GM18499 (cell line): Measurements from ENCODE around the gene CCL18.
"Not testable (repeated sequence)": the region's sequence is repeated elsewhere in the genome, so short reads cannot be mapped to it uniquely, and the experiment has no call there.

Experiments used
- ATAC-seq: cut with Tn5 transposase; IDR thresholded peaks from one replicate; pipeline ENCODE4 v1.9.1; 2021; ENCODE audit warnings: moderate number of reproducible peaks; ENCODE audit not compliant: insufficient read depth, unreplicated experiment

The CCL18 gene, protein sequence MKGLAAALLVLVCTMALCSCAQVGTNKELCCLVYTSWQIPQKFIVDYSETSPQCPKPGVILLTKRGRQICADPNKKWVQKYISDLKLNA

GRCh38 chr17:36063786-36064541 is at the start of gene CCL18:
Gene CCL18, plus strand, starts transcription at chr17:36064272. Its CDS starts 71 bp downstream, at chr17:36064343.
- no peak for ATAC-seq

- ATAC-seq, result no peak
These were observed 49.1 kb upstream of the CCL18 start for GRCh38 chr17:36014946-36015345.

DNA sequence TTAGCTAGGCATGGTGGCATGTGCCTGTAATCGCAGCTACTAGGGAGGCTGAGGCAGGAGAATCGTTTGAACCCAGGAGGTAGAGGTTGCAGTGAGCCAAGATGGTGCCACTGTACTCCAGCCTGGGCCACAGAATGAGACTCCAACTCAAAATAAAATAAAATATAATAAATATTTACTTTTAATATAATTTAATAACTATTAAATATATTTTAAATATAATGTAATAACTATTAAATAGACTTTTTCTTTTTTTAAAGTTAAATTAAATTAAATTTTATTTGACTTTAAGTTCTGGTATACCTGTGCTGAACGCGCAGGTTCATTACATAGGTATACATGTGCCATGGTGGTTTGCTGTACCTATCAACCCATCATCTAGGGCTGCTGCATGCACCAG is 48.2 kb upstream of the CCL18 start:
- ATAC-seq, result not testable (repeated sequence)

DNA sequence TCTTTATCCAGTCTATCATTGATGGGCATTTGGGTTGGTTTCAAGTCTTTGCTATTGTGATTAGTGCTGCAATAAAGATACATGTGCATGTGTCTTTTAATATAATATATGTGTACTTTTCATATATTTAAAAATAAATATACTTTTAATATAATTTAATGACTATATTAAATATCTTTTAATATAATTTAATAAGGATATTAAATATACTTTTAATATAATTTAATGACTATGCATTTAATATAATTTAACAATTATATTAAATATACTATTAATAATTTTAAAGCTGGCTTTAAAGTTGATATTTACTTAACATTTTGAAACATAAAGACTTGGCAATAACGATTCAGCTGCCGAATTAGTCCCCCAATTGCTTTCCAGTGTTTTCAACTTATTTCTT is 47.5 kb upstream of the CCL18 start:
- ATAC-seq, result no peak

DNA sequence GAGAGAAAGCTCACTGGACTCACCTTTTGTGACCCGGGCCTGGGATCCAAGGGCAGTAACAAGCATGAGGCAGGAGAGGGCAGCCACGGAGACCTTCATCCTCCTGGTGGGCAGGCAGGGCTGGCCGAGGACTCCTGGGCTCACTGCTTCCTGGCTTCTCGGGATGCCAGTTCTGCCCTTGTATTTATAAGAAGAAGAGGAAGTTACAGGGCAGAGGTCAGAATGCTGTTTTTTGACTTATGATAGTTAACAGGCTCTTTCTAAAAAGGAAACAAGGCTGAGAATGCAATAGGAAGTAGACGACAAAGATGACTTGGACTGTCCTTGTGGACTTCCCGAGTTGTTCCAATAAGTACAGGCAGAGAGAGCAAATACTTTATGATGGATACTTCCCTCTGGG is 46.3 kb upstream of the CCL18 start, which contains the start of gene CCL23:
Gene CCL23, minus strand, starts transcription at position 174 of the 400 bp plus-strand sequence. Its CDS starts 75 bp downstream, at position 99.
- no peak for ATAC-seq

- ATAC-seq, result no peak
These were observed 44.6 kb upstream of the CCL18 start for GRCh38 chr17:36019423-36019822.

DNA sequence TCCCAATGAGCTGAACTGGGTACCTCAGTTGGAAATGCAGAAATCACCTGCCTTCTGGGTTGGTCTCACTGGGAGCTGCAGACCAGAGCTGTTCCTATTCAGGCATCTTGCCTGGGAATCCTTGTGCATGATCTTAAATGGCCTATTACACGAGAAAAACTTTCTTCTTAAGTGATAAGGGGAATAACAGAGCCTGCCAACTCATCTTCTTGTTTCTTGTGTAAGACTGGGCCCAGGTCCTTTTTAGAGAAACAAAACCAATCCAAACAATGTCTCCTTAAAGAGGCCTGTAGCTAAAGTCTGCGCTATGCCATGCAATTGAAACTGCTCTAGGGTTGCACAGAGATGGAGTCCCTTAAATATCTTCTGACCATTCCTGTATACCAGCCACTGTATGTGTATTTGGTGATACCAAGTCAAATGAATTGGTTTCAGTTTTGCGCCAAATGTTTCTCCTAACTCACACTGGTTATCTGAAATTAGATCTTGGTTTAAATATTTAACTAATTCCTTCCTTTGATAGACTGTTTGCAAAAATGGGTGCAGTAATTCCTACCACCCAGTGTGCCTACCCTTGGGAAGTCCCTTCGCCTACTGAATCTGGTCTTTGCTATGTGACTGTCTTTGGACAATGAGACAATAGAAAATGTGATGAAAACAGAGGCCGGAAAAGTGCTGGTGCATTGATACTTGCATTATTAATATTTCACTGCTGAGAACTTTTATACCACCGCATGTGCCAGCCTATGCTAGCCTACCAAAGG is 39.8 kb upstream of the CCL18 start:
- no peak for ATAC-seq

DNA sequence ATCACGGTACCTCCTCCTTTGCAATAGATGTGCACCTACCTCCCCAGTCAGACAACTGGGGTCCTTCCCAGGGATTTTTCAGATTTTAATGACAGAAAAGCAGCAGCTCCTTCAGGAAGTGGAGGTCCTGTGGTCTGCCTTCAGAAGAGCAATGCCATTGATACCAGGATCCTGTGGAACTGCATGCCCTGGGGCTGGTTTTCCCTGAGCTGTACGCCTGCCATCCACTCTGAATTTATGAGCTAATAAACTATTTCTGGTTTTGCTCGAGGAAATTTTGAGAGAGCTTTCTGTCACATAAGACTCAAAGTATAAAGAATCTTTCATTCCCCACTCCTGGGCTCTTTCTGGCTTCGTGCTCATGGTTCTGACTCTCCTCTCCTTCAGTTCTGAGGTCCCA is 36.3 kb upstream of the CCL18 start:
- ATAC-seq, result no peak

DNA sequence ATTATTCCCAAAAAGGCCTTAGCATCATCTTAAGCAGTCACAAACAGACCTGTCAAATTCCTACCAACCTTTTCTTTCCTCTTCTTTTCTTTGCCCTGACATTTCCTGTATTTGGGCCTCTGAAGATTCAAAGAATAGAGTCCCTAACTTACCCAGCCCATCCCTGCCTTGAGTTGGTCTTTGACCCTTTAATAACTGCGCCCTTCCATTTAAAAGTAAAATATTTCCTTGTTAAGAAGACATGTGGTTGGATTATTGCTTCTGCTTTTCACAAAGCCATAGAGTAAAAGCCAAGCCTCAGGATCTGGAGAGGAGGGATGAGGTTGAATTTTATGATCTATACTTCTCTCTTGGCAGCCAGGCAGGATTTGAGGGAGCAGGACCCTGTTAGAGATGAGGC is 33.1 kb upstream of the CCL18 start:
- ATAC-seq, result no peak

DNA sequence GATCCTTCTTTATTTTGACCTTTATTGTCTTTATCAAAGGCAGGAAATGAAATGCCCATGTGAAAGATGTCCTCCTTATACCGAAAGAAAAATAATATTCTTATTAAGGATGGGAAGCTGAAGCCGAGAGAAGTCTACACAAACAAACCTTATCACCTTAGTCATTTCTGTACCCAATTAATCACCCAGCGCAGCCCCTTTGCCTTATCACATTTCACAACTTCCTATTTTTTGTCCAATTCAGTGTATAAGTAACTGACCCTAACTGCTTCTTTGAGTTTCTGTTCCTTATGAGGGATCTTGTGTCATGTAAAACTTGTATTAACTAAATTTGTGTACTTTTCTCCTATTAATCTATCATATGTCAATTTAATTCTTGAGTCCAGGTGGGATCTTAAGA is 29.9 kb upstream of the CCL18 start:
- ATAC-seq, result no peak

GRCh38 chr17:36036235-36036634 is 27.8 kb upstream of the CCL18 start:
- ATAC-seq, result no peak

DNA sequence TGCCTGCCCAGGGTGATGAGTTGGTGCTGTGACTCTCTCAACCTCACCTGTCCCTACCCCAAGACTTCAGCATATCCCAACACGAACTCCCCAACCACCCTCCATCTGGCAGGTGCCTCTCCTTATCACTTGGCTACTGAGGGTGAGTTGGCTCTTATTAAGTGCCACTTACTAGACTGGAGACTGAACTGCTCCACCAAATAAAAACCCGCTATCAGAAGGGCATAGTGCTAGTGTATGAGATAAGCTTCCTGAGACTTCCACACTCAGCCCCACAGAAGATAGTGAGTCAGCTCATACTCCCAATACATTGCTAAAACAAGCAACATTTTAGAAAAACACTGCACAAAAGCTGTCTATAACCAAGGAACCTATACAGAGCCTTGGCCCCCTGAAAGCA is 16.0 kb upstream of the CCL18 start:
- ATAC-seq, result no peak

- ATAC-seq, result no peak
These were observed 14.4 kb upstream of the CCL18 start for GRCh38 chr17:36049643-36050042.

GRCh38 chr17:36055171-36055570 is 8.9 kb upstream of the CCL18 start:
- no peak for ATAC-seq

DNA sequence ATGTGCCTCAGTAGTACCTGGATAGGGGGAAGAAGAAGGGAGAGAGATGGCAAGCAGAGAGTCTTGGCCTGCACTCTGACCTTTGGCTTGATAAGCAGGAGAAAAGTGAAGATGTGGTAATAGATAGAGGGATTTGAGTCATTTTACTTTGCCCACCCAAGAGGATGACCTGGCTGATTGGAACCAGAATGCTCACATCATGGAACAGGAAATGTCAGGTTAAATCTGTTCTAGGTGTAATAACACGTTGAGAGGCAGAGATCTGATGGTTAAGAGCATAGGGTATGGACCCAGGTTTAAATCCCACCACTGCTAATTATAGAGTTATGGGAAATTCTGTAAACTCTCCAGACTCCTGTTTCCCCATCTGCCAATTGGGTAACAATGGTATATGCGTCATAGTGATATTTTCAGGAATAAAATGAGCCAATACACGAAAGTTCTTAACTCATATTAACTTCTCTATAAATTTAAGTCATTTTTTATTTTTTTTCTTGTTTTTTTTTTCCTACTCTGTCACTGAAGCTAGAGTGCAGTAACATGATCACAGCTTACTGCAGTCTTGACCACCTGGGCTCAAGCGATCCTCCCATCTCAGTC is 8.1 kb upstream of the CCL18 start:
- no peak for ATAC-seq

DNA sequence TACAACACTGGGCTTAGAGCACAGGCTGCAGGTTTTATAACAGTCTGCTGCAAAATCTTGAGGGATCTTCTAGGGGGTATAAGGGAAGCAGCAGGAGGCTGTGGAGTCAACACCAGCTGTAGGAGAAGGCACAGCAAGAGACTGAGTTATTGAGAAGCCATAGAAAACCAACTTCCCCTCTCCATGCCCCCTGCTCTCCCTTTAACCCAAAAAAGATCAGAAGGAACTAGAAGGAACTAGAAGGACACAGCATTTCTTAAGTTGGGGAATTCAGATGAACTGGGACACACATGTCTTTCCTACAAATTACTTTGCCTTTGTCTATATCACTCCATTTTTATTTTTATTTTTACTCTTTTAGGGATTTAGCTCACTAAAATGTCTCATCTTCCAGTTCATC is 6.2 kb upstream of the CCL18 start:
- ATAC-seq, result no peak

GRCh38 chr17:36059406-36059805 is 4.7 kb upstream of the CCL18 start:
- no peak for ATAC-seq

GRCh38 chr17:36060816-36061215 is 3.3 kb upstream of the CCL18 start:
- ATAC-seq, result no peak

GRCh38 chr17:36066365-36066985 is 2.4 kb downstream of the CCL18 start:
- ATAC-seq, result no peak

DNA sequence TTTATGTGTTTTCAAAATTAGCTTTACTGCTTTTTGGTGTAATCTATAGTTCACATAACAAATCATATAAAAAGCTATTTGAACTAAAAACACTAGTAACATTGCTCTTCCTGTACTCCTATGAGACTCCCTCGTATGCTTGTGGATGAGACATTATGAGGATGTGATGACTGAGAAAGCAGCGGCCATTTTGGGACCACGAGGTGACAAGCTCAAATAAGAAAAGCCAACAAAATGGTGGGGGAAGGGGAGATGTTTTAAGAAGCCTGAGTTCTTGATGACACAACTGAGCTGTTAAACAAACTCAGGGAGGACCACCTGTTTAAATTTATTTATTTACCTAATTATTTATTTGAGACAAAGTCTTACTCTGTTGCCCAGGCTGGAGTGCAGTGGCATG is 4.5 kb downstream of the CCL18 start:
- no peak for ATAC-seq

DNA sequence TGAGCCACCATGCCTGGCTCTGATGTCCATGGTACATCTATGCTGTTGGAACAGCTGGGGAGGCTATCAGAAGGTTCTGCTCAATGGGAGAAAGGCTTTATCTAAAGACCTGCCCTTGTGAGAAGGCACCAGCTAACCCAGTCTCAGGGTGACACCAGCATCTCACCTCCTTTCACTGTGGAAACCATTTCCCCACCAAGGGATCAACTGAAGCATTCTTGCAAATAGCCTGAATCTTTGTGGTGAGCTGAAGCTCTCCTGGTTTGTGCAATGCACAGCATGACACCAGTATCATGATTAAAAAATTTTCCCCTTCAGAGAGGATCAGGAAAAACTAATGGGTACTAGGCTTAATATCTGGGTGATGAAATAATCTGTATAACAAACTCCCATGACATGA is 5.1 kb downstream of the CCL18 start:
- no peak for ATAC-seq
